DOHH2 (cell line): Measurements from ENCODE around the gene GFPT1.

ENCODE experiments used
- CTCF ChIP-seq: fragments of 200-600 bp; sonication (generic); IDR thresholded peaks from one replicate; pipeline ENCODE4 v1.5.1; 2014; ENCODE audit warnings: antibody characterized with exemption, mild to moderate bottlenecking, low read depth, low read length; ENCODE audit not compliant: poor library complexity, severe bottlenecking
- EZH2phosphoT487 ChIP-seq: fragments of 200-600 bp; sonication (generic); IDR thresholded peaks from 2 replicates; pipeline ENCODE4 v1.6.1; 2017; ENCODE audit warnings: borderline replicate concordance, mild to moderate bottlenecking, antibody characterized with exemption, low read length, moderate library complexity, mixed read lengths

- TF ChIP-seq CTCF (no peak), EZH2phosphoT487 (no peak)
These were observed 70.5 kb downstream of the GFPT1 start for GRCh38 chr2:69316550-69316949.
